Brain microvascular endothelial cell (primary cell): ENCODE measurements around the gene PLD6.
A peak's percentile ranks its signal among the peaks of the same experiment; 100 is the strongest.

ENCODE experiments used
- DNase-seq: peaks from one replicate; pipeline ENCODE4 v3.0.0-alpha.2; 2020
- H3K27ac ChIP-seq: fragments of 250-450 bp; sonication (Bioruptor Pico); 2 replicates; pipeline ENCODE4 v1.5.1; 2020; ENCODE audit warnings: mild to moderate bottlenecking, moderate library complexity
- H3K27me3 ChIP-seq: fragments of 250-450 bp; sonication (Bioruptor Pico); replicated peaks from 2 replicates; pipeline ENCODE4 v1.5.1; 2020; ENCODE audit warnings: mild to moderate bottlenecking
- H3K36me3 ChIP-seq: fragments of 250-450 bp; sonication (Bioruptor Pico); replicated peaks from 2 replicates; pipeline ENCODE4 v1.5.1; 2020; ENCODE audit warnings: mild to moderate bottlenecking
- H3K4me3 ChIP-seq: 2 replicates; pipeline ENCODE4 v1.5.1; 2011; ENCODE audit warnings: low read depth, mild to moderate bottlenecking, control low read depth, low read length, moderate library complexity
- in situ Hi-C: cut with HindIII; loops from 2 replicates; pipeline ENCODE4 v1.10.0; 2017; ENCODE audit warnings: low sequenced_read_pairs, low pct_ligation_motif_present
- TF ChIP-seq, protein P1 (sequence below): IDR thresholded peaks from 2 replicates; pipeline ENCODE4 v1.5.1; 2011; ENCODE audit warnings: low read depth, mild to moderate bottlenecking, moderate library complexity, low read length, control low read depth, inconsistent platforms; ENCODE audit errors: missing control alignments

PLD6 gene

DNA sequence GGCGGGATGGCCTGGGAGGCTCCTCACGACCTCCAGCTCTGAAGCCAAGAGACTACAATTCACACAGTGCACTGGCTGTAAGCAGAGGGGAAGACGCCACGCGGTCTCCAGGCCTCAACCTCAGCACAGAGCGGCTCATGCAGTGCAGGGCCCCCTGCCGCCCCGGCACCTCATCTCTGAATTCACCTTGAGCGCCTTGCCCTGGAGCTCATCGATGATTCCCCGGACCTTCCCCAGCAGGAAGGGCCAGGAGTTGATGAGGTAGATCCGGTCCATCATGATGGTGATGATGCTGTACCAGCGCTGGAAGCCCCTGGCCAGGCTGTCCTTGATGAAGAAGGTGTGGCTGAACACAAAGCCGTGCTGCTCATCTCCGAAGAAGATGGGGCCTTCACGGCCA, 17.6 kb upstream of the PLD6 start:
- peaks cover 85% of the 10 kb centered on the region for H3K36me3 ChIP-seq
- DNase-seq, result no peak
- no peak overlapping the region for H3K27ac ChIP-seq
- in situ Hi-C loops, result no loop called here
- H3K4me3 ChIP-seq, result no peak overlapping the region
- H3K27me3 ChIP-seq, result no peaks in the 10 kb centered on the region
- TF ChIP-seq, protein P1, sequence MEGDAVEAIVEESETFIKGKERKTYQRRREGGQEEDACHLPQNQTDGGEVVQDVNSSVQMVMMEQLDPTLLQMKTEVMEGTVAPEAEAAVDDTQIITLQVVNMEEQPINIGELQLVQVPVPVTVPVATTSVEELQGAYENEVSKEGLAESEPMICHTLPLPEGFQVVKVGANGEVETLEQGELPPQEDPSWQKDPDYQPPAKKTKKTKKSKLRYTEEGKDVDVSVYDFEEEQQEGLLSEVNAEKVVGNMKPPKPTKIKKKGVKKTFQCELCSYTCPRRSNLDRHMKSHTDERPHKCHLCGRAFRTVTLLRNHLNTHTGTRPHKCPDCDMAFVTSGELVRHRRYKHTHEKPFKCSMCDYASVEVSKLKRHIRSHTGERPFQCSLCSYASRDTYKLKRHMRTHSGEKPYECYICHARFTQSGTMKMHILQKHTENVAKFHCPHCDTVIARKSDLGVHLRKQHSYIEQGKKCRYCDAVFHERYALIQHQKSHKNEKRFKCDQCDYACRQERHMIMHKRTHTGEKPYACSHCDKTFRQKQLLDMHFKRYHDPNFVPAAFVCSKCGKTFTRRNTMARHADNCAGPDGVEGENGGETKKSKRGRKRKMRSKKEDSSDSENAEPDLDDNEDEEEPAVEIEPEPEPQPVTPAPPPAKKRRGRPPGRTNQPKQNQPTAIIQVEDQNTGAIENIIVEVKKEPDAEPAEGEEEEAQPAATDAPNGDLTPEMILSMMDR, result no peak

DNA sequence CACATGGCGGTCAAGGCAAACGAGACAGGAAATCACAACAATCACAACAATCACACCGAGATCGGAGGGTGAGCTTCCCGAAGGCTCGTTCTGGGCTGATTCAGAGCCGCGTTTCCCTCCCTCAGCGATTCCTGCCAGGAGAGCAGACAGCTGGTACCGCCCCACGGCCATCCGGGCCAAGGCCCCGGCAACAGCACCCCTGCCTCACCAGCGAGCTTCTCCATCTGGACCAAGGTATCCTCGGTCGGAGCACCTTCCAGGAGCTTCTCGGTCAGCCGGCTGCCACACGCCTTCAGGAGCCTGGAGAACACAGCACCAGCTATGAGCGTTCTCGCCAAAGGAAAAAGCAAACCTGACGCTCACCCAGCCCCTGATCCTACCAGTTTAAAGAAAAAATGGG, 15.2 kb upstream of the PLD6 start:
- Histone ChIP-seq H3K27me3 (no peaks in the 10 kb centered on the region), H3K27ac (no peak overlapping the region), H3K36me3 (peaks cover 86% of the 10 kb centered on the region), H3K4me3 (no peak overlapping the region)
- TF ChIP-seq, protein P1, result no peak
- DNase-seq, result no peak
- in situ Hi-C loops, result no loop called here

DNA sequence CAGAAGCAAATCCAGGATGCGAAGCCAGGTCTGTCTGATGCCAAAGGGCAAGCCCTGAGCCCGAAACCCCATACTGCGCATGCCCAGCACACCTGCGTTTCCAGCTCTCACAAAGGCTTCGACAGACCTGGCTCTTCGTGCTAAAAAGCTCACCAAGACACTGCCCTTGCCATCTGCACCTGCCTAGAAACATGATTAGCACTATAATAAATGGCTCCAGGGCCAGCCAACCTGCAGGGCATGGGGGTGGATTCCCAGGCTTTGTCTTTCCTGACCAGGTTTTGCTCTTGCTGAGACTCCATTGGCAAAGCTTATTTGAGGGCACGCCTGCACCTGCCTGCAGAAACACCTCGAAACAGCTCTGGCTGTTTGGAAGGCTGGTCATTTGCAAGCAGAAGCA, 14.4 kb upstream of the PLD6 start:
- no peak overlapping the region for H3K4me3 ChIP-seq
- peaks cover 85% of the 10 kb centered on the region for H3K36me3 ChIP-seq
- in situ Hi-C loops, result no loop called here
- no peak for DNase-seq
- no peak overlapping the region for H3K27ac ChIP-seq
- no peaks in the 10 kb centered on the region for H3K27me3 ChIP-seq
- TF ChIP-seq, protein P1, result no peak

DNA sequence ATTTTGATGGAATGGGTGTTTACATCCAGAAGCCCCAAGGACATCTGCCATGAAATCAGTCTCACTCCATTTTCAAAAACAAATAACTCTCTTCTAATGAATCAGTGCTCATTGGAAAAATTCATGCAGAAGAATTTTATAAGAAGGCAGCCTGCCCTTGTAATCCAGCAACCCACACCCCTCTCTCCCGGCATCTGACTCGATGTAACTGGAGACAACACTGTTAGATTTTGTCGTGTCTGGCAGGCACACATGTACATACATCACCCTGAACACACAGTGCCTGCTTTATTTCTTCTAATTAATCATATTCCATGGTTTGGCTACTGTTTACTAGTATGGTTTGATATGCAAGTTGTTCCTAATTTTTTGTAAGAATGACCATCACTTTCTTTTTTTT, 11.9 kb upstream of the PLD6 start:
- H3K4me3 ChIP-seq, result no peak overlapping the region
- H3K27me3 ChIP-seq, result no peaks in the 10 kb centered on the region
- no peak for DNase-seq
- H3K27ac ChIP-seq, result no peak overlapping the region
- peaks cover 82% of the 10 kb centered on the region for H3K36me3 ChIP-seq
- TF ChIP-seq, protein P1, result no peak
- in situ Hi-C loops, result no loop called here

DNA sequence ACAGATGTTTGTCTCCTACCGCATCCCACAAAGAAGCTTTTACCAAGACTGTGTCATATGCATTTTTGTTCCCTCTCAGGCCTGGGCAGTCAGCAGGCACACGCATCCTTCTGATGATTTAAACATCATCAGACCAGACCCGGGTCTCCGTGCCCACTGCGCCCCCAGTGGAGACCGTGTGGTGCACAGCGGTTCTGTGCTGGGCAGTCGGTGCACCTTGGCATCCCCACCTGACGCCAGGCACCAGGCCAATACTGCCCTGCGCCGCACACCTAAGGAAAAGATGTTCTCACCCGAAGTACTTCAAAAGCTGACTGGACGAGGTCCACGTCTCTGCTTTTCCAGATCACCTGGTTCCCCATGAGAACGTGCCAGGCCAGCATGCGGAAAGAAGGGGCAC, 10.6 kb upstream of the PLD6 start:
- TF ChIP-seq, protein P1, result peak; percentile 17
- in situ Hi-C loops, result no loop called here
- no peak for DNase-seq
- Histone ChIP-seq H3K4me3 (no peak overlapping the region), H3K27ac (no peak overlapping the region), H3K27me3 (no peaks in the 10 kb centered on the region), H3K36me3 (peaks cover 79% of the 10 kb centered on the region)

DNA sequence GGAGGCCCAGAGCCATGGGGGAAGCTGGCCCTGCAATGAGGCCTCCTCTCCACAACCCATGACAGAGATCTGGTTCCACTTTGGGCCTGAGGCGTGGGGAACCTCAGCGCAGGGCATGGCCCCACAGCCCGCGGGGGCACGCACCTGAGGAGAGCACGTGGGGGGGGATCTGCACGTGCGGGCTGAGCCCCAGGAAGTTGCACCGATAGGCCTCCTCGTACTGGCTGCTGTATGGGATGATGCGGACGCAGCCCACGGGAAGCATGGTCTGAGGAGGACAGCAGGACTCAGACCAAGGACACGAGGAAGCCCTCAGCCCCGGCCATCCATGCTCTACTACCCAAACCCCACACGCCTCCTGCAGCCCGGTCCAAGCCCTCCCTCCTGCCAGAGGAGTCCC, 10.1 kb upstream of the PLD6 start:
- in situ Hi-C loops, result no loop called here
- no peak overlapping the region for H3K4me3 ChIP-seq
- DNase-seq, result no peak
- TF ChIP-seq, protein P1, result no peak
- H3K36me3 ChIP-seq, result peaks cover 77% of the 10 kb centered on the region
- H3K27me3 ChIP-seq, result no peaks in the 10 kb centered on the region
- no peak overlapping the region for H3K27ac ChIP-seq
